Activated CD8-positive, alpha-beta T cell treated with anti-CD3 and anti-CD28 coated beads for 36 hours (primary cell): Measurements from ENCODE around the gene ADPRH. TPM values are rescaled to one million over a fixed set of nuclear protein-coding genes. Genes with fewer than 3 reads are reported as not detected.
"Not testable (repeated sequence)": the region's sequence is repeated elsewhere in the genome, so short reads cannot be mapped to it uniquely, and the experiment has no call there.

ENCODE experiments used
- ATAC-seq: fragments of 200-7000 bp; cut with Tn5 transposase; one replicate; pipeline ENCODE4 v1.10.0; 2021; ENCODE audit warnings: mild to moderate bottlenecking, moderate library complexity
- CTCF ChIA-PET: fragments of 350-600 bp; sonication (Branson Sonifier 250); formaldehyde crosslinking; loops from one replicate; lab custom pipeline; 2021; ENCODE audit warnings: antibody characterized with exemption; lab: Charles Lee
- POLR2A ChIA-PET: fragments of 350-600 bp; sonication (Branson Sonifier 250); formaldehyde crosslinking; loops from one replicate; lab custom pipeline; 2021; ENCODE audit warnings: antibody characterized with exemption; lab: Charles Lee
- DNase-seq: peaks from one replicate; pipeline ENCODE4 v3.0.0-alpha.2; 2020
- H3K27ac Mint-ChIP-seq: one replicate; pipeline ENCODE4 v1.8.0; 2021; ENCODE audit warnings: mild to moderate bottlenecking, mixed read lengths
- H3K27me3 Mint-ChIP-seq: one replicate; pipeline ENCODE4 v1.8.0; 2021; ENCODE audit warnings: mixed read lengths
- H3K36me3 Mint-ChIP-seq: one replicate; pipeline ENCODE4 v1.8.0; 2021; ENCODE audit warnings: low read depth, mixed read lengths
- H3K4me1 Mint-ChIP-seq: one replicate; pipeline ENCODE4 v1.8.0; 2021; ENCODE audit warnings: low read depth, mixed read lengths
- H3K4me3 Mint-ChIP-seq: one replicate; pipeline ENCODE4 v1.8.0; 2021; ENCODE audit warnings: mild to moderate bottlenecking, moderate library complexity, mixed read lengths
- H3K9me3 Mint-ChIP-seq: one replicate; pipeline ENCODE4 v1.8.0; 2021; ENCODE audit warnings: mixed read lengths
- CTCF ChIP-seq: fragments of 200-600 bp; IDR thresholded peaks from one replicate; pipeline ENCODE4 v1.8.0; 2022; ENCODE audit warnings: antibody characterized with exemption, mild to moderate bottlenecking
- intact Hi-C: fragments of 100-400 bp; cut with micrococcal nuclease; formaldehyde crosslinking; loops from one replicate; pipeline ENCODE4 v1.10.0; 2022
- total RNA-seq, 2 experiments: library from RNA; stranded (reverse); gene quantifications; one replicate each; pipeline ENCODE4 v1.2.3, GENCODE V29; 2021

ADPRH gene
- total RNA-seq, 2 experiments from 2014 or later = 5.7 to 5.9 TPM

DNA sequence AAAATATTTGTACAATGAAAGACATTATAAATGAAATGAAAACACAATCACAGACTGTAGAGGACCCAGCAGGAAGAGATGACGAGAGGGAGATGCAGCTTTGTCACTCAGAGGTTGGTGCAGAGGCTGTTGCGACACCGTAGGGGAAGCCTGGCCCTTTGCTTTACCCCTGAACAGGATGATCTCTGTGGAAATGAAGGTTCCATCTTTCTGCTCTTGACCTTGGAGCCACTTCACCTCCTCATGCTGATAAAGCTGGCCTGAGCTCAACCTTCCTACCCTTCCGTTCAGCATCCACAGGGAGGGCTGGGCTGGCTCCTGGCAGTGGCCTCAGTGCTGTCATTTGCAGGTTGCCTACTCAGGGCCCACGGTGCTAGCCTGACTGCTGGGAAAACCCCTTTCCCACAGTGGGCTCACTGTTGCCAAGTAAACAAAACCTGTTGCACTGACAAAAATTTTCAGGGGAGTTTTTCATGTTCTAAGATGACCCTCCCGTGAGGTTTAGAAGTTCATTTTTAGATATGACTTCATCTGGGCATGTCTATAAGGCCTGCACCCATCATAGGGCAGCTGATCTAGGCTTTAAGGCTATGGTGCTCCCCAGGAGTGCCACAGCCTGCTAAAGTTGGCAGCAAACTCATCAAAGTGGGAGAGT lies 16.9 kb upstream of the ADPRH start:
- Mint-ChIP-seq H3K36me3 (peaks cover 2% of the 10 kb centered on the region), H3K4me3 (peak overlapping the region; percentile 66), H3K4me1 (peaks cover 29% of the 10 kb centered on the region), H3K27ac (peak overlapping the region; percentile 93), H3K9me3 (no peaks in the 10 kb centered on the region), H3K27me3 (peaks cover 1% of the 10 kb centered on the region)
- POLR2A ChIA-PET = interaction anchor here (1.2 kb wide), 1 partner anchor 135 kb away, joined by 3 read pairs; no protein-coding TSS in a partner anchor
- intact Hi-C loops = no loop called here
- TF ChIP-seq CTCF = no peak
- ATAC-seq (peak; percentile 79), DNase-seq (peak; percentile 75)
- CTCF ChIA-PET = no interaction called here

DNA sequence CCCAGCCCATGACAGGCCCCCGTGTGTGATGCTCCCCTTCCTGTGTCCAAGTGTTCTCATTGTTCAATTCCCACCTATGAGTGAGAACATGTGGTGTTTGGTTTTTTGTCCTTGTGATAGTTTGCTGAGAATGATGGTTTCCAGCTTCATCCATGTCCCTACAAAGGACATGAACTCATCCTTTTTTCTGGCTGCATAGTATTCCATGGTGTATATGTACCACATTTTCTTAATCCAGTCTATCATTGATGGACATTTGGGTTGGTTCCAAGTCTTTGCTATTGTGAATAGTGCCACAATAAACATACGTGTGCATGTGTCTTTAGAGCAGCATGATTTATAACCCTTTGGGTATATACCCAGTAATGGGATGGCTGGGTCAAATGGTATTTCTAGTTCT lies 16.0 kb upstream of the ADPRH start:
- peak overlapping the region; percentile 15 for H3K27ac Mint-ChIP-seq
- intact Hi-C loops, H3K36me3 Mint-ChIP-seq, DNase-seq, H3K4me3 Mint-ChIP-seq, CTCF ChIA-PET, H3K27me3 Mint-ChIP-seq, ATAC-seq, POLR2A ChIA-PET, H3K9me3 Mint-ChIP-seq: not testable (repeated sequence)
- peaks cover 21% of the 10 kb centered on the region for H3K4me1 Mint-ChIP-seq

GRCh38 chr3:119569156-119569555 lies 10.1 kb upstream of the ADPRH start:
- Mint-ChIP-seq H3K27me3 (peaks cover 14% of the 10 kb centered on the region), H3K9me3 (no peaks in the 10 kb centered on the region), H3K27ac (no peak overlapping the region), H3K36me3 (no peaks in the 10 kb centered on the region), H3K4me1 (peaks cover 4% of the 10 kb centered on the region), H3K4me3 (no peak overlapping the region)
- intact Hi-C loops = no loop called here
- no peak for TF ChIP-seq CTCF
- POLR2A ChIA-PET = interaction anchor here (0.8 to 1.5 kb wide), 3 partner anchors 11 to 105 kb away, joined by 3 to 4 read pairs (median 3); partner anchors contain the start of gene TMEM39A
- DNase-seq (no peak), ATAC-seq (no peak)
- CTCF ChIA-PET = interaction anchor here (1.3 to 1.6 kb wide), 2 partner anchors 10 to 31 kb away, joined by 3 to 6 read pairs; partner anchors contain the start of gene CD80

GRCh38 chr3:119570229-119570628 lies 9.1 kb upstream of the ADPRH start:
- ChIA-PET CTCF (interaction anchor here (1.3 kb wide), 1 partner anchor 30 kb away, joined by 3 read pairs; no protein-coding TSS in a partner anchor), POLR2A (interaction anchor here (1.3 to 1.5 kb wide), 2 partner anchors 10 to 107 kb away, joined by 3 to 4 read pairs; partner anchors contain the start of gene TMEM39A)

GRCh38 chr3:119571230-119571629 lies 8.1 kb upstream of the ADPRH start:
- H3K9me3 Mint-ChIP-seq = no peaks in the 10 kb centered on the region
- H3K27ac Mint-ChIP-seq = no peak overlapping the region
- no peak for DNase-seq
- no peak overlapping the region for H3K4me3 Mint-ChIP-seq
- intact Hi-C loops = no loop called here
- peaks cover 2% of the 10 kb centered on the region for H3K4me1 Mint-ChIP-seq
- H3K27me3 Mint-ChIP-seq = peaks cover 14% of the 10 kb centered on the region
- POLR2A ChIA-PET = interaction anchor here (0.6 kb wide), 1 partner anchor 9 kb away, joined by 3 read pairs; no protein-coding TSS in a partner anchor
- no peak for ATAC-seq
- TF ChIP-seq CTCF = no peak
- H3K36me3 Mint-ChIP-seq = no peaks in the 10 kb centered on the region
- CTCF ChIA-PET = no interaction called here

More at GRCh38 chr3:119570229-119570628, 9.1 kb upstream of the ADPRH start:
- no peak overlapping the region for H3K4me3 Mint-ChIP-seq
- intact Hi-C loops = no loop called here
- no peaks in the 10 kb centered on the region for H3K36me3 Mint-ChIP-seq
- no peak overlapping the region for H3K27ac Mint-ChIP-seq
- no peaks in the 10 kb centered on the region for H3K9me3 Mint-ChIP-seq
- H3K4me1 Mint-ChIP-seq = peaks cover 4% of the 10 kb centered on the region
- H3K27me3 Mint-ChIP-seq = peaks cover 14% of the 10 kb centered on the region
- ATAC-seq (no peak), DNase-seq (no peak)
- no peak for TF ChIP-seq CTCF
